Measurements from ENCODE around the gene LYPD1. TPM values are rescaled to one million over a fixed set of nuclear protein-coding genes. Genes with fewer than 3 reads are reported as not detected.

Gene LYPD1
- total RNA-seq, 1 donor from 2014 or later, result 61.6 TPM

DNA sequence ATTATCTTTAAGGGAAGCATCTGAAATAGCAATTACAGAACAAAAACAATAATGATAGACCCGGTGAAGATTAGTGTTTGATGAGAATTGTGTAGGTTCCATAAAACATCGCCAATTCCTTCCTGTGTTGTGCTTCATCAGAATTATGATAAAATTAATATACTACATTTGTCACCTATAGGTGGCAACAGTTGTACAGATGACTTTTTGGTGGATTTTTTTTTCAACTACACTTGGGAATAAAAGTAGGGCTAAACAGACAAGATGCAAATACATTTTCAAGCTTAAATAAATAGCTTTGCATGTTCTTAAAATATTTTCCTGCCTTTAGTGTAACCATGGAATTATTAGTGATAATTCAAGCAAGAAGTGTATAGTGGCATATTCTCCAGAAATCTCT lies 7.0 kb upstream of the LYPD1 start:
- H3K27ac Mint-ChIP-seq (ENCODE audit: unreplicated experiment), result no peak overlapping the region
- Histone ChIP-seq H3K9ac (ENCODE audit: low read length) (no peak overlapping the region), H3K4me3 (ENCODE audit: insufficient read depth, low read depth, low read length) (no peak overlapping the region), H3K27me3 (ENCODE audit: insufficient read depth, low read length) (no peaks in the 10 kb centered on the region), H3K36me3 (ENCODE audit: insufficient read depth, low read length) (no peaks in the 10 kb centered on the region), H3K4me2 (ENCODE audit: low read length) (no peak overlapping the region), H3K79me2 (ENCODE audit: insufficient read depth, low read length) (no peaks in the 10 kb centered on the region), H2AFZ (ENCODE audit: low read depth, low read length) (no peak overlapping the region), H3K4me1 (ENCODE audit: insufficient read depth, low read length) (peaks cover 20% of the 10 kb centered on the region), H3K27ac (ENCODE audit: low read depth, low read length) (no peak overlapping the region), H3K9me3 (ENCODE audit: insufficient read depth, low read depth, low read length) (no peaks in the 10 kb centered on the region), H4K20me1 (ENCODE audit: insufficient read depth, low read length) (no peaks in the 10 kb centered on the region)
- peak; percentile 4 for TF ChIP-seq CTCF (IDR thresholded peaks at IDR 0.05; ENCODE audit: insufficient read depth, low read depth, low read length)
- TF ChIP-seq EZH2 (IDR thresholded peaks at IDR 0.05; ENCODE audit: insufficient read depth, low read length), result no peak
- no peaks in the 10 kb centered on the region for H3K9me3 Mint-ChIP-seq (ENCODE audit: unreplicated experiment)
- DNase-seq (ENCODE audit: low read depth), result no peak
- FAIRE-seq, result no peak
- no peak overlapping the region for H3K4me3 Mint-ChIP-seq (ENCODE audit: unreplicated experiment)
- peaks cover 18% of the 10 kb centered on the region for H3K4me1 Mint-ChIP-seq (ENCODE audit: low read depth, unreplicated experiment)
- H3K27me3 Mint-ChIP-seq (ENCODE audit: low read depth, unreplicated experiment), result no peaks in the 10 kb centered on the region
- H3K36me3 Mint-ChIP-seq (ENCODE audit: low read depth, unreplicated experiment), result no peaks in the 10 kb centered on the region

DNA sequence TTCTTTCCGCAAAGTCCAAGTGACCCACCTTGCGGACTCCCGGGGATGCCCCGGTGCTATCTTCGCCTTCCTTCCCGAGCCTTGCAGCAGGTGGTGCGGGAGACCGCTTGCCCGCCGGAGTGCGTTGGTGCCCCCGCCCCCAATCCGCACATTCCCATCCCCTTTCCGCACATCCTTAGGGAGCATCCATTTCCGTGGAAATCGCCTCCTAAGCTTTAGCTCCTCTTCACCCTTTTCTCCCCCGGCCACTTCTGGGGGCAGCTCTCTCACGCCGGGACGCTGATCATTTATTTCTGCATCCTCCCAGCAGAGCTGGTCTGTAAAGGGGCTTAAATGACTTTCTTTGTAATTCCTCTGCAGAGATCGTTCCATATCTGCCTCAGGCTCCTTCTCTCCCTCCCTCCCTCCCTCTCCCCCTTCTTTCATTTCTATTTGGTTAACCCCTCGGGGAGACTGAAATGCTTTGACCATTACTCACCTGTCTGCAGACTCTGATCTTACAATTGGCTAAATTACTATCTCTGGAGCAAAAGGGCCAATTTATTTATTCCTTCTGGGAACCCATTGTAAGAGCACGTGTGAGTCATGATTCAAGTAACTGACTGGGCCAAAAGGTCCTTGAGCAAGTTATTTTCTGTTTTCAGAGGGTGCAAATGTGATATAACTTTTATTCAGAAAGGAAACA lies 1.3 kb upstream of the LYPD1 start:
- H3K4me2 ChIP-seq (ENCODE audit: low read length), result peak overlapping the region; percentile 90
- peak overlapping the region; percentile 68 for H3K27ac ChIP-seq (ENCODE audit: low read depth, low read length)
- H3K4me3 ChIP-seq (ENCODE audit: insufficient read depth, low read depth, low read length), result peak overlapping the region; percentile 70
- DNase-seq (ENCODE audit: low read depth) (peak; percentile 96), FAIRE-seq (no peak)
- no peaks in the 10 kb centered on the region for H3K9me3 ChIP-seq (ENCODE audit: insufficient read depth, low read depth, low read length)
- Mint-ChIP-seq H3K9me3 (ENCODE audit: unreplicated experiment) (no peaks in the 10 kb centered on the region), H3K27me3 (ENCODE audit: low read depth, unreplicated experiment) (no peaks in the 10 kb centered on the region), H3K36me3 (ENCODE audit: low read depth, unreplicated experiment) (no peaks in the 10 kb centered on the region), H3K27ac (ENCODE audit: unreplicated experiment) (peak overlapping the region; percentile 55), H3K4me3 (ENCODE audit: unreplicated experiment) (peak overlapping the region; percentile 91), H3K4me1 (ENCODE audit: low read depth, unreplicated experiment) (peaks cover 26% of the 10 kb centered on the region)
- peaks cover 39% of the 10 kb centered on the region for H3K79me2 ChIP-seq (ENCODE audit: insufficient read depth, low read length)
- peaks cover 2% of the 10 kb centered on the region for H3K36me3 ChIP-seq (ENCODE audit: insufficient read depth, low read length)
- peak overlapping the region; percentile 74 for H3K9ac ChIP-seq (ENCODE audit: low read length)
- peaks cover 15% of the 10 kb centered on the region for H4K20me1 ChIP-seq (ENCODE audit: insufficient read depth, low read length)
- no peaks in the 10 kb centered on the region for H3K27me3 ChIP-seq (ENCODE audit: insufficient read depth, low read length)
- peaks cover 17% of the 10 kb centered on the region for H3K4me1 ChIP-seq (ENCODE audit: insufficient read depth, low read length)
- H2AFZ ChIP-seq (ENCODE audit: low read depth, low read length), result peak overlapping the region; percentile 51
- TF ChIP-seq EZH2 (IDR thresholded peaks at IDR 0.05; ENCODE audit: insufficient read depth, low read length), result no peak
- TF ChIP-seq CTCF (IDR thresholded peaks at IDR 0.05; ENCODE audit: insufficient read depth, low read depth, low read length), result no peak

DNA sequence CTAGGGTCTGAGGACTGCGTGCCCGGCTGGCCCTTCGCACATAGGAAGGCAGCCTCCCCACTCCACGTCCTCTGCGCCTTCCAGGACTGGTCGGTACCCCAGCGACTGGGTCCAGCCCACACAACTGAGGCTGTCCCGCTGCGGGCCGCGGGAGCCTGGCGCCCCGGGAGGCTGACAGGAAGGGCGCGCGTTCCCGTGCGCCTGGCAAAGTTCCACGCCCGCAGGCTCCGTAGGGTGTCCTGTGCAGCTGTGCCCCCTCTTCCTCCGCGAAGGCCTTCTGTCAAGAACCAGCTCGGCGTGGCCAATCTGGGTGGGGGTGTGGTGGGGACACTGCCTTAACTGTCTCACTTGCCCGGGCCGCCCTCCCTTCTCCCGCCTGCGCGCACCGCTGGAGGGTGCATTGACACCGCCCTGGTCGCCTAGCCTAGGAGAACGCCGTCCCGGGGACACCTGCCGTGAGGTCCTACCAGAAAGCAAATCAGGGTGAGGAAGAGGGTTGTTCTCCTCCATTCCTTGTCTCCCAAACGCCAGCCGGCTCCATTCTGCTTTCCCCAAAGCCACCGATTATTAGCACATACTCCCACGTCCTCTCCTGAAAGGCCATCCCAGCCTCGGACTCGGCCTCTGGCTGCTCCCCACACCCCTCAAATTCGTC lies 618 bp upstream of the LYPD1 start:
- Histone ChIP-seq H3K79me2 (ENCODE audit: insufficient read depth, low read length) (peaks cover 46% of the 10 kb centered on the region), H3K4me1 (ENCODE audit: insufficient read depth, low read length) (peaks cover 17% of the 10 kb centered on the region), H2AFZ (ENCODE audit: low read depth, low read length) (peak overlapping the region; percentile 51), H3K27me3 (ENCODE audit: insufficient read depth, low read length) (no peaks in the 10 kb centered on the region), H3K9ac (ENCODE audit: low read length) (peak overlapping the region; percentile 74), H3K27ac (ENCODE audit: low read depth, low read length) (peak overlapping the region; percentile 68), H3K36me3 (ENCODE audit: insufficient read depth, low read length) (peaks cover 6% of the 10 kb centered on the region), H3K4me3 (ENCODE audit: insufficient read depth, low read depth, low read length) (peak overlapping the region; percentile 70), H3K4me2 (ENCODE audit: low read length) (peak overlapping the region; percentile 90), H3K9me3 (ENCODE audit: insufficient read depth, low read depth, low read length) (no peaks in the 10 kb centered on the region), H4K20me1 (ENCODE audit: insufficient read depth, low read length) (peaks cover 17% of the 10 kb centered on the region)
- FAIRE-seq (no peak), DNase-seq (ENCODE audit: low read depth) (no peak)
- H3K36me3 Mint-ChIP-seq (ENCODE audit: low read depth, unreplicated experiment), result no peaks in the 10 kb centered on the region
- no peak for TF ChIP-seq EZH2 (IDR thresholded peaks at IDR 0.05; ENCODE audit: insufficient read depth, low read length)
- no peak for TF ChIP-seq CTCF (IDR thresholded peaks at IDR 0.05; ENCODE audit: insufficient read depth, low read depth, low read length)
- H3K27ac Mint-ChIP-seq (ENCODE audit: unreplicated experiment), result no peak overlapping the region
- peaks cover 28% of the 10 kb centered on the region for H3K4me1 Mint-ChIP-seq (ENCODE audit: low read depth, unreplicated experiment)
- peak overlapping the region; percentile 91 for H3K4me3 Mint-ChIP-seq (ENCODE audit: unreplicated experiment)
- no peaks in the 10 kb centered on the region for H3K27me3 Mint-ChIP-seq (ENCODE audit: low read depth, unreplicated experiment)
- no peaks in the 10 kb centered on the region for H3K9me3 Mint-ChIP-seq (ENCODE audit: unreplicated experiment)
